T-helper 1 cell treated with Interleukin-12 subunit alpha and Interleukin-12 subunit beta and Interleukin-4 antibody, amounts not matched to agents 30 ng/mL and 1 ng/mL, for 36 hours (primary cell): ENCODE measurements around the gene GIPC2. TPM values are rescaled to one million over a fixed set of nuclear protein-coding genes. Genes with fewer than 3 reads are reported as not detected.
"Not testable (repeated sequence)": the region's sequence is repeated elsewhere in the genome, so short reads cannot be mapped to it uniquely, and the experiment has no call there.

Experiments
- intact Hi-C: fragments of 100-400 bp; cut with micrococcal nuclease; formaldehyde crosslinking; loops from one replicate; pipeline ENCODE4 v1.15.1; 2024
- total RNA-seq: library from RNA; stranded (reverse); gene quantifications from 2 replicates; pipeline ENCODE4 v1.2.3, GENCODE V29; 2022

The GIPC2 gene
- total RNA-seq, 1 donor from 2014 or later = 0.07 TPM

- intact Hi-C loops = not testable (repeated sequence)
These were observed 19.1 kb downstream of the GIPC2 start for GRCh38 chr1:78064886-78065285.

DNA sequence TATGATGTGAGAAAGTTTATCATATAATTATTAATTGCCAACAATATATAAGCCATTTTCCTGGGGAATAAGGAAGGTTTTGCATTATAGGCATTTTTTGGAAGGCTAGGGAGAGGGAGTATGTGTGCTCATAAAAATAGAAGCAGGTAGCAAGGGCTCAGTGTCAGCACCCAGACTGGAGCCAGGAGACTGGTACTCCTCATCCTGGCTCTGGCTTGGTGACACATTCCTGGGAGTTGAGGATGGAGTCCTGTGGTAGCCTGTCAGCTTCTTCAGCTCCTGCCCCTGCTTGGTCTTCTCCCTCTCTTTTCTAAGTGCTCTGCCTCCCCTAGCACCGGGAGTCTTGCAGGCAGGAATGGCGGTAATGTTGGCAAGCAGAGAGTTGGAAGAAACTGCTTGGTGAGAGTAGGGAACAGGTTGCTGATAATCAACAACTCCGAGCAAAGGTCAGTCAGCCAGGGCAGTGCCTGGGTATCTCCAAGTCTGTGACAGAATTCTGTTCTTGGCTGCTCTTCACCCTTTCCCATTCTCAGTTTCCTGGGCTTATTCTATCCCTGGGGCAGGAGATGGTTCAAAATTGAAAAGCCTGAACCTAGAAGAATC lies 23.0 kb downstream of the GIPC2 start:
- intact Hi-C loops = no loop called here

GRCh38 chr1:78069784-78070183 lies 24.0 kb downstream of the GIPC2 start:
- intact Hi-C loops = no loop called here

DNA sequence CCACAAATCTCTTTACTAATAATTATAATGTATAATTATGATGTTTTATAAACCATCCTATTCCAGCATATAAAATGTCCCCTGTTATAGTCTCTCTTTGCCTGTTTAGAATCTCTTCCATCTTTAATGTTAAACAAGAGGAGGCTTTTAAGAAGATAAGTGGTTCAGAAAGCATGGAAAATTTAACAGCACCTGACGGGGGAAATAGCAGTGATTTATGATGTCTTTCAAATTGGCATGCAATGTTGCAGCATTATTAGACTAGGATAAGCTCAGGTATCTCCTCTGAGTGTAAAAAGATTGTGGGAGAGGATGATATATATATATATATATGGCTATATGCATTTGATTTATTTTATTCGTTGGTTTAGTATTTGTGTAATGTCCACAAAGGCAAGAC lies 24.4 kb downstream of the GIPC2 start:
- intact Hi-C loops = no loop called here

- intact Hi-C loops = no loop called here
These were observed 25.0 kb downstream of the GIPC2 start for GRCh38 chr1:78070758-78071157.

GRCh38 chr1:78071696-78072095 lies 25.9 kb downstream of the GIPC2 start:
- intact Hi-C loops = no loop called here

DNA sequence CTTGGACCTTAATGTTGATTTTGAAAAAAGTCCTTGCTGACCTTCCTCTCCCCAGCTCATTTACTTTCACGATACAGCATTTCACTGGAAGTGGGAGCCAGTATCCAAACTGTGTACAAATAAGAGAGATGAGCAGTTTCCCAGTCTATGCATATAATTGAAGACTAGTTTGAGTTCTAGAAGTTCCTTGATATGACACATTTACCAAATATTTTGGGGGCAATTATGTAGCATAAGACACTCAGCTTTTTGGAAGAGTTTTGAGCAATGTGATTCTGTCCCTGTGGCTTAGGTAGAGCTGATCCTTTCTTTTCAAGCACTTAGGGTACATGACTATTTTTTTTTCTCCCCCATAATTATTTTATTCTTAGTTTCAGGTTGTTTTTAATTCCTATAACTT lies 26.4 kb downstream of the GIPC2 start:
- intact Hi-C loops = no loop called here

DNA sequence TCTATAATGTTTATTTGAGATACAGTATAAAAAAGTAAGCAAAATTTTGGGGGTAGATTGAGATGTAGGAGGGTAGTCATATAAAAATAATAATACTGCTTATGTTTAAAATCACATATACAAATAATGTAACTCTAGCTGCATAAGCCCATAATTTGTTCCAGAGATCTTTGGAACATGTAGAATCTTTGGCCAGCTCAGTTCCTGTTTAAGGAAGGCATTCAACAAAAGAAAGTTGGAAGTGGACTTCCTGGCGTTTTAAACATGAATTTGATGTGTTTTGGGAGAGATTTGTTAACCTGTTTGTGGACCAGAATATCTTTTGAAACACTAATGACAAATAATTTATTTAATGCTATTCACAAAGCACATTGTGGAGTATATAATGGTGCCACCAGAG lies 27.7 kb downstream of the GIPC2 start:
- intact Hi-C loops = no loop called here

DNA sequence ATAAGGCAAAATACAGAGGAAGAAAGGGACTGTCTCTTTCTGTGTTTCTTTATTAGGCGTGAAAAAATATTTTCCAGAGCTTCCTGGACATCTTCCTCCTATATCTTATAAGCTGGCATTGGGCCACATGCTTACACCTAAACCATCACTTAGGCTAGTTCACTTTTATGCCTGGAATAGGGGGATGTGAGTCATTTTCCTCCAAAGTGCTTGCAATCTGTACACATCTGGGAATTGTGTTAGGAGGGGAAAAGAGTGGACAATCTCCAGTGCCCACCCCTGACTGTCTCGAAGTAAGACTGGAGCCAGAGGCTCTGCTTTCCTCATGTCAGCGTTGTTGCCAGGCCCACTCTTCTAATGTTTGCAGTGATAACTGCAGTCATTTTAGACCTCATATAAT lies 29.9 kb downstream of the GIPC2 start:
- intact Hi-C loops = no loop called here

DNA sequence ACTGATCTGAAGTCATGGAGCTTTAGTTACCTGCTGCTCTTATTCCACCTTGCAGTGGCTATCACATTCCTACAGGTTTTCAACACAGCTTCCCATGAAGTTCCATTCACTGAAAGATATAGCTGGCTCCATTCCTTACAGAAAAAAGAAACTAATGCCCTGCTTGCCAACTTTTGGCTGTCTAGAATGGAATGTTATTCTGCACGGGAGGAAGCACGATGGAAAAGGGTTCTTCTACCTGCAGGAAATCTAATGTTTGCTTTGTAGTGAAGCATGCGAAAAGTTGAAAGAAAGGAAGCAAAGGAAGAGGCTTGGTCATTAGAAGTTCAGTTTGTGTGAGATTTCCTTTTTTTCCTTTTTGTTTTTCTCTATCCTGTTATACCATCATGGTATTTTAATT lies 32.6 kb downstream of the GIPC2 start:
- intact Hi-C loops = no loop called here

DNA sequence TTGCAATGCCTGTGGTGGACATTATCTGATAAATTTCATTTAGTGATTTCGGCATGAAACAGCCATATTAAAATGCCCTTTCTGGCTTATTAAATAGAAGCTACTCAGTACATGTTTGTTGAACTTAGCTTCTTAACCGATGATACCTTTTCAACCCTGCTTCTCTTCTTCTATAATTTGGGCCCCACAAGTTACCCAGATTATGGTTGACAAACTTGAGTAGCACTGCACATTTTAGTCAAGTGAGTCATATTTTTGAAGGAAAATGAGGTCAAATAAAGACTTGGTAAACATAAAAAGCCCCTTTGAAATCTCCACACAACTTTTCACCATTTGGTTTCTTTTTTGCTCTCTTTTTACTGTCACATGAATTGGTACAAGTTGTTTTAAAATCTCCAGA lies 33.8 kb downstream of the GIPC2 start:
- intact Hi-C loops = no loop called here

- intact Hi-C loops = loop anchor here (1.0 kb wide), 1 partner anchor 76 kb away; the partner anchor contains the start of gene DNAJB4
These were observed 35.0 kb downstream of the GIPC2 start for GRCh38 chr1:78080767-78081166.

GRCh38 chr1:78081980-78082860 lies 36.5 kb downstream of the GIPC2 start:
- intact Hi-C loops = no loop called here

- intact Hi-C loops = not testable (repeated sequence)
These were observed 38.9 kb downstream of the GIPC2 start for GRCh38 chr1:78084639-78085038.

DNA sequence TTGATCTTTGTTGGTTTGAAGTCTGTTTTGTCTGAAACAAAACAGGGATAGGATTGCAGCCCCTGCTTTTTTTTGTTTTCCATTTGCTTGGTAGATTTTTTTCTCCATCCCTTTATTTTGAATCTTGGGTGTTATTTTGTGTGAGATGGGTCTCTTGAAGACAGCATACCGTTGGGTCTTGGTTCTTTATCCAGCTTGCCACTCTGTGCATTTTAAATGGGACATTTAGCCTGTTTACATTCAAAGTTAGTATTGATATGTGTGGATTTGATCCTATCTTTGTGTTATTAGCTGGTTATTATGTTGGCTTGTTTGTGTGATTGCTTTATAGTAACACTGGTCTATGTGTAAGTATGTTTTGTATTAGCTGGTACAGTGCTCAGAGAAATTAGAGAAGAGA lies 40.9 kb downstream of the GIPC2 start:
- intact Hi-C loops = no loop called here

DNA sequence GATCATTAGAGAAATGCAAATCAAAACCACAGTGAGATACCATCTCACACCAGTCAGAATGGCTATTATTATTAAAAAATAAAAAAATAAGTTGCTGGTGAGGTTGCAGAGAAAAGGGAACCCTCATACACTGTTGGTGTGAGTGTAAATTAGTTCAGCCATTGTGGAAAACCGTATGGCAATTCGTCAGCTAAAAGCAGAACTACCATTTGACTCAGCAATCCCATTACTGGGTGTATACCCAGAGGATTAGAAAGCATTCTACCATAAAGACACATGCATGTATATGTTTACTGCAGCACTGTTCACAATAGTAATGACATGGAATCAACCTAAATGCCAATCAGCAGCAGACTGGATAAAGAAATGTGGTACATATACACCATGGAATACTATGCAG lies 42.2 kb downstream of the GIPC2 start:
- intact Hi-C loops = no loop called here

DNA sequence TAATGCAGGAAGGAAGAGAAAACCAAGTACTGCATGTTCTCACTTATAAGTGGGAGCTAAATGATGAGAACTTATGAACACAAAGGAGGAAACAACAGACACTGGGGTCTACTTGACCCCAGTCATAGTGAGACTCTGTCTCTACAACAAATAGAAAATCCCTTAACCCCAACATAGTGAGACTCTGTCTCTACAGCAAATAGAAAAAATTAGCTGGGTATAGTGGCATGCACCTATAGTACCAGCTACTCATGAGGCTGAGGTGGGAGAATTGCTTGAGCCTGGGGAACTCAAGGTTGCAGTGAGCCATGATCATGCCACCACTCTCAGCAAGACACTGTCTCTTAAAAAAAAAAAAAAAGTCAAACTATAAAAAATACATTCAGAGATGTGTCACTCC lies 42.7 kb downstream of the GIPC2 start:
- intact Hi-C loops = no loop called here

- intact Hi-C loops = no loop called here
These were observed 43.2 kb downstream of the GIPC2 start for GRCh38 chr1:78089010-78089409.

DNA sequence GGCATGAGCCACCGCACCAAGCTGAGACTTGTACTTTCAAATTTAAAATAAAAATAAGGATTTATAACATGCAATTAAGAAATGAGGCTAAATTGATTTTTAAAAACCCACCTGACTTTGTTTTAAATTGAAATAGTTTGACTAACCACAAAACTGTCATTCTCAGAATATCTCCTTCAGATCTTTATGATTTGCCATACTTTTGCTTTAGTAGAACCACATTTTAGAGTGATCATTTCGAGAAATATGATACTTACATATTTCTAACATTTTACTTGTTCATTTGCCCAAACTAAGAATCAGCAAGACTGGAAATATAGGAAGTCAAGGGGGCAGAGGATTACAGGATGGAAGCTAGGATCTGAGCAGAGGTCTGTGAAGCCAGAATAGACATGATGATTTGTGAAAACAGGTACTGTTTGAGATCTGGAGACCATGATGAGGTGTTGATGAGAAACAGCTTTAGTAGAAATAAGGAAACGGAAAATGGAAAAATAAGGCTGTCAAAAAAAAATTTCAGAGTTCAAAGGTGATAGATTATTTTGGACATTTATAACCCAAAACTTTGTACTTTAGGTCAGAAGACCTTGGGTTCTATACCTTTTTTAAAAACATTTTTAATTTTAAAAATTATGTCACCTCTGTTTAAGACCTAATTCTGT lies 44.8 kb downstream of the GIPC2 start:
- intact Hi-C loops = no loop called here

- intact Hi-C loops = no loop called here
These were observed 45.5 kb downstream of the GIPC2 start for GRCh38 chr1:78091215-78091813.

- intact Hi-C loops = no loop called here
These were observed 46.1 kb downstream of the GIPC2 start for GRCh38 chr1:78091886-78092285.

GRCh38 chr1:78092643-78093042 lies 46.9 kb downstream of the GIPC2 start:
- intact Hi-C loops = no loop called here
